Right lobe of liver (tissue), 6 donors: ENCODE measurements around the gene E2F8. TPM values are rescaled to one million over a fixed set of nuclear protein-coding genes. Genes with fewer than 3 reads are reported as not detected.

Experiments
- ATAC-seq, 4 donors: fragments of 200-7000 bp; cut with Tn5 transposase; one replicate each; pipeline ENCODE4 v1.9.1; 2020; ENCODE audit warnings: mild to moderate bottlenecking in 4 of 4, moderate library complexity in 4 of 4
- DNase-seq, 3 donors: peaks; one replicate each; pipeline ENCODE4 v3.0.0-alpha.2; 2020
- H3K27ac ChIP-seq, 3 donors: fragments of 200-600 bp; one replicate each; pipeline ENCODE4 v1.8.0; 2022
- H3K27me3 ChIP-seq, 2 donors: fragments of 200-600 bp; one replicate each; pipeline ENCODE4 v1.8.0; 2022
- H3K36me3 ChIP-seq, 4 donors: fragments of 200-600 bp; sonication (generic) in 1 of 4; one replicate each; pipeline versions ENCODE4 v1.5.1 to v1.8.0; 2017 to 2022; ENCODE audit warnings: control low read depth in 1 of 4
- H3K4me1 ChIP-seq, 4 donors: fragments of 200-600 bp; sonication (generic) in 1 of 4; one replicate each; pipeline versions ENCODE4 v1.5.1 to v1.8.0; 2017 to 2022; ENCODE audit warnings: control low read depth in 1 of 4
- H3K4me3 ChIP-seq, 3 donors: fragments of 200-600 bp; one replicate each; pipeline ENCODE4 v1.8.0; 2022
- H3K9me3 ChIP-seq, 4 donors: fragments of 200-600 bp; sonication (generic) in 1 of 4; one replicate each; pipeline versions ENCODE4 v1.5.1 to v1.8.0; 2017 to 2022; ENCODE audit warnings: control low read depth in 1 of 4
- POLR2A ChIP-seq: fragments of 450-650 bp; IDR thresholded peaks from one replicate; pipeline ENCODE4 v1.6.1; 2017; ENCODE audit warnings: antibody characterized with exemption, mild to moderate bottlenecking
- WGBS: methylation state at CpG from one replicate; pipeline ENCODE4 v1.1.6; 2018; ENCODE audit warnings: low coverage, low lambda C conversion rate; ENCODE audit not compliant: insufficient coverage; ENCODE audit errors: missing lambda C conversion rate; 5-methylcytosine and 5-hydroxymethylcytosine counted together
- intact Hi-C, 2 donors: fragments of 100-400 bp; cut with DNase I; formaldehyde crosslinking; loops; one replicate each; pipeline versions ENCODE4 v1.11.2 to v1.14.1; 2022
- total RNA-seq, 6 experiments: library from RNA; depleted of rRNA in 2 of 6; stranded (reverse); fragments of >200 nt in 2 of 6; fragmentation: NEBNext Ultra II Directional in 3 of 6; extraction: Animal tissue kit (Norgen Biotek cat#: 25700) in 3 of 6; gene quantifications; one replicate each; pipeline versions ENCODE4 v1.1.0 to v1.2.4, GENCODE V29; 2016 to 2023
- TF ChIP-seq, protein P1 (sequence below), 4 donors: fragments of 200-600 bp in 3 of 4; fragments of 450-650 bp in 1 of 4; IDR thresholded peaks; one replicate each; pipeline versions ENCODE4 v1.5.1 to v1.8.0; 2016 to 2022; ENCODE audit warnings: antibody characterized with exemption in 4 of 4, mild to moderate bottlenecking in 2 of 4
- donor health status: DM: no; HTN: yes; CAD: no.
- donor health status: DM: no; HTN: no; CAD: no.
- donor health status: DM: no; HTN: no; CAD: no.
- donor health status: DM: no; HTN: yes; CAD: no.
- donor health status: DM: no; HTN: yes; CAD: no.

E2F8 gene
- total RNA-seq, 6 experiments from 2014 or later = 0.19 to 2.0 (median 0.49) TPM; not detected in 1

DNA sequence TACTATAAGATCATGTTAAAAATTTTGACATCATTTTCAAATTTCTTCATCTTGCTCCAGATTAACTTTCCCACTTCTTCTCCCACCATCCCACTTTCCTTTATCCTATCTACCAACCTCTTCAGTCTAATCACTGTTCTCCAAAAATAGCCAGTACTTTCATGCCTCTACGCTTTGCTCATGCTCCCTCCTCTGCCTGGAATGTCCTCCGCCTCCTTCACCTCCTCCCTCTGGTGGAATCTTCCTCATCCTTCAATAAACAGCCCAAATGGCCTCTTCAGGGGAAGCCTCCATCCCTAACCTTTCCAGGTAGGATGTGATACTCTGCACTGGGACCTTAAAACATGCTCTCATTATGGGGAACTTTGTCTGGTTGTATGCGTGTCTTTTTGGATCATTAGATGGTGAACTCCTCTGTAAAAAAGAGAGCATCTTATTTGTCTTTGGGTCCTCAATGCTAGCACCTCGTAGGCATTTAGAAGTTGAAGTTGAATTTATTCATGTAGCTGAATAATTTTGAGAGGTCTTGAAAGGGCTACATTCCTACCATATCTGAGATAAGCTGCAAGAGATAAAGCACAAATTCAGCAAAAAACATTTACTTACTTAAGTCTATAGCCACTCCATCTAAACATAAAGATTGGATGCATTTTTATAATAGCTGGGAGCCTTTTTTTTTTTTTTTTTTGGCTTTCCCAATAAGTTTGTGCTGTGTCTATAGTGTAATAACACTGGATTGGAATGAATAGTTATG is 31.0 kb downstream of the E2F8 start:
- TF ChIP-seq, protein P1, sequence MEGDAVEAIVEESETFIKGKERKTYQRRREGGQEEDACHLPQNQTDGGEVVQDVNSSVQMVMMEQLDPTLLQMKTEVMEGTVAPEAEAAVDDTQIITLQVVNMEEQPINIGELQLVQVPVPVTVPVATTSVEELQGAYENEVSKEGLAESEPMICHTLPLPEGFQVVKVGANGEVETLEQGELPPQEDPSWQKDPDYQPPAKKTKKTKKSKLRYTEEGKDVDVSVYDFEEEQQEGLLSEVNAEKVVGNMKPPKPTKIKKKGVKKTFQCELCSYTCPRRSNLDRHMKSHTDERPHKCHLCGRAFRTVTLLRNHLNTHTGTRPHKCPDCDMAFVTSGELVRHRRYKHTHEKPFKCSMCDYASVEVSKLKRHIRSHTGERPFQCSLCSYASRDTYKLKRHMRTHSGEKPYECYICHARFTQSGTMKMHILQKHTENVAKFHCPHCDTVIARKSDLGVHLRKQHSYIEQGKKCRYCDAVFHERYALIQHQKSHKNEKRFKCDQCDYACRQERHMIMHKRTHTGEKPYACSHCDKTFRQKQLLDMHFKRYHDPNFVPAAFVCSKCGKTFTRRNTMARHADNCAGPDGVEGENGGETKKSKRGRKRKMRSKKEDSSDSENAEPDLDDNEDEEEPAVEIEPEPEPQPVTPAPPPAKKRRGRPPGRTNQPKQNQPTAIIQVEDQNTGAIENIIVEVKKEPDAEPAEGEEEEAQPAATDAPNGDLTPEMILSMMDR (IDR thresholded peaks at IDR 0.05) = no peak
- no peak for TF ChIP-seq POLR2A
- no peak for ATAC-seq
- Histone ChIP-seq H3K9me3 (no peaks in the 10 kb centered on the region), H3K36me3 (no peaks in the 10 kb centered on the region), H3K4me3 (no peak overlapping the region), H3K27ac (no peak overlapping the region), H3K4me1 (no peaks in the 10 kb centered on the region), H3K27me3 (no peaks in the 10 kb centered on the region)
- intact Hi-C loops = no loop called here
- WGBS = 46% methylated on average over 4 of the region's 4 CpGs
- no peak for DNase-seq

- WGBS = 30% methylated on average over 1 of the region's 3 CpGs
- H3K4me1 ChIP-seq = no peaks in the 10 kb centered on the region
- TF ChIP-seq, protein P1 (IDR thresholded peaks at IDR 0.05) = no peak
- no peak for TF ChIP-seq POLR2A
- DNase-seq (no peak), ATAC-seq (no peak)
- H3K36me3 ChIP-seq = no peaks in the 10 kb centered on the region
- H3K27ac ChIP-seq = no peak overlapping the region
- no peaks in the 10 kb centered on the region for H3K27me3 ChIP-seq
- no peak overlapping the region for H3K4me3 ChIP-seq
- H3K9me3 ChIP-seq = no peaks in the 10 kb centered on the region
- intact Hi-C loops = no loop called here
Observed at GRCh38 chr11:19208959-19209546, 31.7 kb downstream of the E2F8 start.

DNA sequence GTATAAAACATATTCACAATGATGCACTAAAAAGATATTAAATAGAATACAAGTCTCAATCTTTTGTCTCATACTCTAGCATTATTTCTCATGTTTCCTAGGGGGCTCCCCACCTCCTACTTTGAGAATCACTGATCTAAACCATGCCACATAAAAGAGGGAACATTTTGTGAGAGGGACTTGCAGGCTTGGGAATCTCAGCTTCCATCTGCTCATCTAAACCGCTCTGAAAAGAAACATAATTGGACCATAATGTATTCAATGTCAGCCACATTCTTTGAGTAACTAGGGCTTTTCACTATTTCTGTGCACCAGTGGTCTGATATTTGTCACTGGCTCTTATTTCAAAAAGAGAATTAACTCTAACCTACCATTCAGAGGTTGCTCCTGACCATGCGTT is 32.6 kb downstream of the E2F8 start:
- 86% methylated on average over 2 of the region's 2 CpGs for WGBS
- Histone ChIP-seq H3K4me3 (no peak overlapping the region), H3K27ac (no peak overlapping the region), H3K27me3 (no peaks in the 10 kb centered on the region), H3K4me1 (no peaks in the 10 kb centered on the region), H3K36me3 (no peaks in the 10 kb centered on the region), H3K9me3 (no peaks in the 10 kb centered on the region)
- DNase-seq = no peak
- no peak for ATAC-seq
- TF ChIP-seq, protein P1 (IDR thresholded peaks at IDR 0.05) = no peak
- TF ChIP-seq POLR2A = no peak
- intact Hi-C loops = no loop called here

DNA sequence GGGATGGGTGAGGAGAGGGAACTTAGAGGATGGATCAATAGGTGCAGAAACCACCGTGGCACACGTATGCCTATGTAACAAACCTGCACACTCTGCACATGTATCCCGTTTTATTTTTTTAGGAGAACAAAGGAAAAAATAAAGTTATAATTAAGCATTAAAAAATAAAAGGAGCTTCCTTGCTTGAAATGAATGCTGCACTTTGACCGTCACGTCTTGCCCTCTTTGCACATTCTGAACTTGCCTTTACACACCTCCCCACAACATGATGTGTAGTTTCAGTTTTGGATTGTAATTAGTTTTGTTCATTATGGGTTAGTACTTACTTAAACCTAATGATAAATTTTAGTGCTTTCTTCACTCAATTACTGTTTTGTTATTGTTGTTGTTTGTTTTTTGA is 35.9 kb downstream of the E2F8 start:
- Histone ChIP-seq H3K27ac (no peak overlapping the region), H3K27me3 (no peaks in the 10 kb centered on the region), H3K36me3 (no peaks in the 10 kb centered on the region), H3K4me3 (no peak overlapping the region), H3K4me1 (no peaks in the 10 kb centered on the region), H3K9me3 (no peaks in the 10 kb centered on the region)
- DNase-seq (no peak), ATAC-seq (no peak)
- intact Hi-C loops = no loop called here
- no peak for TF ChIP-seq POLR2A
- TF ChIP-seq, protein P1 (IDR thresholded peaks at IDR 0.05) = no peak
- WGBS = 68% methylated on average over 5 of the region's 5 CpGs
